HG03108 (cell line): ENCODE measurements around the gene SH3BGRL3.
"Not testable (repeated sequence)": the region's sequence is repeated elsewhere in the genome, so short reads cannot be mapped to it uniquely, and the experiment has no call there.

Experiments
- ATAC-seq: cut with Tn5 transposase; IDR thresholded peaks from one replicate; pipeline ENCODE4 v1.9.1; 2021; ENCODE audit warnings: moderate library complexity; ENCODE audit not compliant: unreplicated experiment

The SH3BGRL3 gene

GRCh38 chr1:26290122-26290881 is 10.4 kb downstream of the SH3BGRL3 start:
- ATAC-seq, result no peak

- ATAC-seq, result no peak
These were observed 11.0 kb downstream of the SH3BGRL3 start for GRCh38 chr1:26290882-26291261.

- no peak for ATAC-seq
These were observed 11.5 kb downstream of the SH3BGRL3 start for GRCh38 chr1:26291433-26291832.

- no peak for ATAC-seq
These were observed 12.1 kb downstream of the SH3BGRL3 start for GRCh38 chr1:26291939-26292338.

GRCh38 chr1:26292735-26293134 is 12.8 kb downstream of the SH3BGRL3 start:
- ATAC-seq, result not testable (repeated sequence)

- ATAC-seq, result no peak
These were observed 14.1 kb downstream of the SH3BGRL3 start for GRCh38 chr1:26293911-26294463.

- no peak for ATAC-seq
These were observed 15.6 kb downstream of the SH3BGRL3 start for GRCh38 chr1:26295194-26296138.

GRCh38 chr1:26296340-26297056 is 16.6 kb downstream of the SH3BGRL3 start:
- ATAC-seq, result no peak

GRCh38 chr1:26297057-26297790 is 17.3 kb downstream of the SH3BGRL3 start:
- ATAC-seq, result no peak

GRCh38 chr1:26297791-26298124 is 17.9 kb downstream of the SH3BGRL3 start:
- ATAC-seq, result no peak

- no peak for ATAC-seq
These were observed 20.8 kb downstream of the SH3BGRL3 start for GRCh38 chr1:26300578-26301275.

- no peak for ATAC-seq
These were observed 23.0 kb downstream of the SH3BGRL3 start for GRCh38 chr1:26302733-26303405.

- no peak for ATAC-seq
These were observed 25.9 kb downstream of the SH3BGRL3 start for GRCh38 chr1:26305667-26306289.

- ATAC-seq, result peak; percentile 96
These were observed 26.7 kb downstream of the SH3BGRL3 start, which contains the start of gene UBXN11 for GRCh38 chr1:26306290-26307229. UBXN11 (minus strand) TSS chr1:26306636; CDS start chr1:26302883, 3,753 bp downstream.

GRCh38 chr1:26307363-26307781 is 27.5 kb downstream of the SH3BGRL3 start:
- ATAC-seq, result no peak

- ATAC-seq, result not testable (repeated sequence)
These were observed 28.3 kb downstream of the SH3BGRL3 start for GRCh38 chr1:26307966-26308899.
